GM21423 (cell line): ENCODE results near the gene MTHFD1.

Experiments used
- ATAC-seq: cut with Tn5 transposase; IDR thresholded peaks from one replicate; pipeline ENCODE4 v1.9.1; 2021; ENCODE audit warnings: mild to moderate bottlenecking, moderate library complexity; ENCODE audit not compliant: unreplicated experiment

Gene MTHFD1

DNA sequence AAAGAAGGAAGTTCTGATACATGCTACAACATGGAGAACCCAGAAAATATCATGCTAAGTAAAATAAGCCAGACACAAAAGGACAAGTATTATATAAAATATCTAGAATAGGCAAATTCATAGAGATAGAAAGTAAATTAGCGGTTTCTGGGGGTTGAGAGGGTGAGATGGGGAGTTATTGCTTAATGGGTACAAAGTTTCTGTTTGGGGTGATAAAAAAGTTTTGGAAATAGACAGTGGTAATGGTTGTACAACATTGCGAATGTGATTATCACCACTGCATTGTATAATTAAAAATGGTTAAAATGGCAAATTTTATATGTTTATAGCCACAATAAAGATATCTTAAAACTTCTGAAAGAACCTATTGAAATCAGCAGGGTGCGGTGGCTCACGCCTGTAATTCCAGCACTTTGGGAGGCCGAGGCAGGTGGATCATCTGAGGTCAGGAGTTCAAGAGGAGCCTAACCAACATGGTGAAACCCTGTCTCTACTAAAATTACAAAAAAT lies 100.5 kb downstream of the MTHFD1 start:
- no peak for ATAC-seq

DNA sequence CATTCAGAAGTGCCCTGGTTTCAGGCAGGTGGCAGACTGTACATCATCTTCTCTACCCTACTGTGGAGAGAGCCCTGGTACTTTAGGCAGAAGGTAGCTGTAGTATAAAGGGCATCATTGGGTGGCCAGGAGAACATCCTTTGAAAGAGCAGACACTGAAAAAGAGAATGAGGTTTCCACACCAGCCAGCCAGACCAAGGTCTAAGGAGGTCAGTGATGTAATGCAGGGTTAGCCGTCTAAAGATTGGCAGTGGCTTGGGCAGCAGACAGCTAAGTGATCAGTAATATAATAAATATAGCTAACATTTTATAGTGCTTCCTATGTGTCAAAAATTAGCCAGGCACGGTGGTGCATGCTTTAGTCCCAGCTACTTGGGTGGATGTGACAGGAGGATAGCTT lies 103.5 kb downstream of the MTHFD1 start:
- no peak for ATAC-seq

DNA sequence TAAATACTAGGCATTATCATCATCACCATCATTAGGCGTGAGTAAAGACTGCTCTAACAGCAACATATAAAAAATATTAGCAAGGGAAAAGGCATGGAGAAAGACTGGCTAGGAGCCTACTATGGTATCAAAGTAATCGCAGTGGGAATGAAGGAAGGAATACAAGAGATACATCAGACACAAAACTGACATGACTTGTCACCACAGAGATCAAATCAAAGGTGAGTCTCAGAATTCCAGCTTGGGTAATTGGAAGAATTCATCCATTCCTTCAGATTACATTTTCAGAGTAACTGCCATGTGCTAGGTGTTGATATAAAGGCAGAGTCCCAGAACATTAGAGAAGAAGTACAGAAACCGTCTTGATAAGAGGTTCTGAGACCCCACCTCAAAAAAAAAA lies 105.3 kb downstream of the MTHFD1 start:
- ATAC-seq, result no peak

DNA sequence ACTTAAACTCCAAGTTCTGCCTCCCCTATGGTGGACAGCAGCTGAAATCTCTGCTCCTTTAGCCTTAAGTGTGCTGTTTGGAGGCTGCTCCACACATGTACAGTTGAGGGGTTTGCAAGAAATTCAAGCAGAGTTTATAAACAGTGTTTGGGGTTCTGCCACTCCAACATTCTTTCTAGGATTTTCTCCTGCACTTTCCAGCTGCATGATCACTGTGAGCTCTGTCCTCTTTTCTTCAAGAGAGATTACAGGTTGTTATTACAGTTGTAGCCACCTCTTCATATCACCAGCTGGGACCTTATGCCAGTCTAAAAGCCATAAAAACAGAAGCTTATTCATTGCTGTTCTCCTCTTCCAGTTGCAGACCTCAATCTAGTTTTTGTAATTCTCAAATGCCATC lies 107.1 kb downstream of the MTHFD1 start:
- ATAC-seq, result no peak

DNA sequence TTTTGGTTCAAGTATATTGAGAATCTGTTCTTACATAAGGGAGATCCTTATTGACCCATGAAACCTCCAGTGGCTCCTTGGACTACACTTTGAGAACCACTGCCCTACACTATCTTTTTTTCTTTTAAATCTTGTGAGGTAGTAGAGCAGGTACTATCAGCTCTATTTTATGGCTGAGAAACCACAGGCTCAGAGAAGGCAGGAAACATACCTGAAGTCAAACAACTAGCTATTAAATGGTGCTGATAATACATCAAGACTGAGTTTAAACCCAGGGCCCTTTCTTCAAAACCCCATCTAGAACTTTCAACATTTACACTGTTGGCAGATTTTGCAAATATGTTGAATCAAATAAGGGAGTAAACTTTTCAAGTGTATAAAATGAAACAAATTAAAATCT lies 108.6 kb downstream of the MTHFD1 start:
- no peak for ATAC-seq

DNA sequence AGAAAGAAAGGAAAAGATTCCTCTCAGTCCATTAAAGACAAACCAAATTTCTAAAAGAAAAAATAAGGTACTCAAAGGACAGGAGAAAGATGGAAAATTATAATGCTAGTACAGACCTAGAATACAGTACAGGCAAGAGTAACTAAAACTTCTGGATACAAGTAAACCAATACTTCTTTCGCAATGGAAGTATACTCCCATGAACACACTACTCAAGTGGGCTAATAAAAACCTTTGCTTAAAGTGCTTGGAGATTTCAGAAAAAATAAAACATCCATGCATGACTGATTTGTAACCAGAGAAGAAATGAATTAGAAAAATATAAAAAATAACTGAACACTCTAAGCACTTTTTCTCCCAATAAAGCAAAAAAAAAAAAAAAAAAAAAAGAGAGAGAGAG lies 111.9 kb downstream of the MTHFD1 start:
- no peak for ATAC-seq

DNA sequence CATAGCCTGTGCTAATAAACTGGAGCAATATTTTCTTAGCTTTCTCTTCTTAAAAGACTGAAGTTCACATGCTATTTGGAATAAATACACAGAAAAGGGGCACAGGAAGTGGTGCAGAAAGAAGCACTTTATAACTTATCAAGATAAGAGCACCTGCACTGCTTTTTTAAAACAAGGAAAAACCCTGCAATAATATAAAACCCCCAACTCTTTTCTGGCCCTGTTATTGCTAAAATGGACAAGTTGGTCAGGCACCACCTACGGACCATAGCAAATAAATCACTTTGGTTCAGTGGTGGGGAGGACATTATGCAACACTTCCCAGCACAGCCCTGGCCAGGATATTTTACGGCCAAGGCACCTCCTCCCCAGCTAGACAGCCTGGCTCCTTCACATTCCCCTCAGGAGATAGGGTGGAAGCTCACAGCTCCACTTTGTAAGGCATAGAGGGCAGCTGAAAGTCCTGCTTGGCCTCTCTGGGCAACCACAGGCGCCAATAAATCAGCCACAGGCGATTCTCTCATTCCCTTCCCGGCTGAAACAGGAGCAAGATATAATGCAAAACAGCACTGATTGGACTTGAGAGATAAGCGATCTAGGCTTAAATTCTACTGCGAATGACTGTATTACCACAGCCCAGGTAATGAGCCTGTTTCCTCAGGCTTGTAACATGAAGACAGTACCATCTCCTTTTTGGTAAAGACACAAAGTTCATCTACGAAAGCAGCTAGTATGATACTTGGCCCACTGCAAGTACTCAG lies 113.4 kb downstream of the MTHFD1 start:
- no peak for ATAC-seq

DNA sequence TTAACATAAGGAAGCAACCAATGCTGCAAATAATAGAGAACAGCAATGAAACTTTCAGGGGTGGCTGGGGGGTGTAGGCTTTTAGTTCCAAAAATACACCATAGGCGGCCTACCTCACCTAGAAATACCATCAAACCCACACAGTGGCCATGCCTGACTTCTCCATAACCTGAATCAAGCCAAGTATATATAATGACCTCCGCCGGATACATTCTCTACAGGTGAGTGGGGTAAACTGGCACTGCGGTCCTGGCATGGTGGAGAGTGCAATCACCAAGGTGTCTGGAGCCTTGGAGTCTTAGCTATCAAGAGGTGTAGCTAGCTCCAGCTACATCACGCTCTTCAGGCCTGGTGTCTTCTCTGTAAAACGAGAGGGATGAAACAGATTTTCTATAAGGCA lies 114.3 kb downstream of the MTHFD1 start:
- ATAC-seq, result no peak

DNA sequence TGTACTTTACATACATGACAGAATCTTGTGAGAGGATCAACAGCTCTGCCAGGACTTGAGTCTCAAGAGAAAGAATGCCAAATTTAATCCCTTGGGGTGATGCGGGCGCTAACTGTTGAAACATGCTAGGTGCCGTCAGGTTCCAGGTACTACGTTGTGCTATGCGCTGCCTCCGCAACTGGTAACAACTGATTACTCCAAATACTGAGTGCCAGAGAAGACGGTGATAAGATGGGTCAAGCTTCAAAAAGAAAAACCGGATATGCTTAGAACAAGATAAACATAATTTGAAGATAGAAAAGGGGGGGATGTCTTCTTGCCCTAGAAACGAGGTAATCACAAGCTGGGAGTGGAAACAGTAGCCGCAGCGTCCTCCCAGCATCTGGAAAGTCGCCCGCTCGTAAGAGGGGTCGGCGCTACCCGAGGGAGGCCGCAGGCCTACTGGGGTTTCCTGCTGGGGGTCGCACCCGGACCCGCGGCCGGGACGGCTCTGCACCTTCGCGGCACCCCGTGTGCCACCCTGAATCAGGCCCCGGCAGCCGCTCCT lies 114.8 kb downstream of the MTHFD1 start:
- ATAC-seq, result peak; percentile 1

DNA sequence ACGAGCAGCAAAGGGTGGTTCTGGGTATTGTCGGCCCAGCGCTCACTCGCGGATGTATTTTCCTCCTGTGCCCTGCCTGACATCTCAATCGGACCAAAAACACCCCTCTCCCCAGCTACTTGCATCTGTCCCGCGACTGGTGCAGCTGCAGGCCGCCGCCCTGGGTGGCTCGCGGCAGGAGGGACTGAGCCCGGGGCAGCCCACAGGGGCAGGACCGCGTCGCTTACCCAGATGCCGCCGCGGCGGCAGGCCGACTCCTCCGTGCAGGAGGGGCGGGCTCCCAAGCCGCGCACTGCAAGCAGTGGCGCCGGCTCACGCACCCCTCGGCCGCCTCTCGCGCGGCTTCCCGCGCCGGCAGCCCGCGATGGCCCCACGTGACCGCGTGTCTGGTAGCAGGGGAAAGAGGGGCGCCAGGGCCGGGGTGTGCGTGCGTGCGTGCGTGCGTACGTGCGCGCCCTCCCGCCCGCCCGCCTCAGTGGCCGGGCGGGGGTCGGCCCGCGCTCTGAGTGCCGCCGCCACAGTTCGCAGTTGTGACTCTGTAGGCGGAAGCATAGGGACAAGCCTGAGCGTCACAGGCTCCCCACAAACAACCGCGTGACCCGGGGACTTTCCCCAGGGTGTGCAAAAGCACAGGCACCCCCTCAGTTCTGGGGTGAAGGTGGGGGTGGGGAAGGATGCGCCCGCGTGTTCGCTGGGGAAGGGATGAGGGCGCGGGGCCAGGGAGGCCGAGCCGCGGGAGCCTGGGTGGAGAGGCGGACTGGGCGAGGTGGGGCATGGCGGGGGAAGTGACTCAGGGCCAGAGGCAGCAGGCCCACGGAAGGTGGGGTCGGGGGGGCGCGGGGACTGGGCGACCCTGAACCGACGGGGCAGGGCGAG lies 115.5 kb downstream of the MTHFD1 start, which contains the start of gene ZBTB25:
TSS of gene ZBTB25 (minus strand) at position 405 of the 876 bp plus-strand sequence. CDS start 13,305 bp downstream, outside the sequence.
- peak; percentile 58 for ATAC-seq

DNA sequence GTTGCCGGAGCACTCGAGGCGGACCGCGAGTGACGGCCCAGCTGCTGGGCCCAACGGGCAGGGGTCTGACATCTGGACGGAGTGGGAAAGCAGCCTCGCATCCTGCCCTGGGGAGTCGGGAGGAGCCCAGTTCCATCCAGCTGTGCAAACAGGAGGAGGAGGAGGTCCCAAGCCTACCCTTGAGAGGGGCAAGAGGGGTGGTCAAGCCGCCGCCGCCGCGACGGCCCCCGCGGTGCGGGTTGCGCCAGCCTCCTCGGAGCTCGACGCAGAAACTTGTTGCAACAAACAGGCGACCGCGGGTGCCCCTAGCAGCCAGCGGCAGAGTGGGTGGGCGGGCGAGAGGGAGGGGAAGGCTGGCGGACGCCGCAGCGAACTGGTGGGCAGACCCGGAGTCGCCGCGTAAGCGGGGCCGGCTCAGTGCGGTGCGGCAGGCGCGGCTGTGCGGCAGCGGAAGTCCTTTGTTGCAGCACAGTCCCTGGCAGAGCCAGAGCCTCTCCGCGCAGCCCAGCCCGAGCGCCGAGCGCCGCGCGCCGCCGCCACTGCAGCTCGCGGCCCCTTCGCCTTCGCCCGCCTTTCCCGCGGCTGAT lies 116.2 kb downstream of the MTHFD1 start, which contains the start of gene ZBTB1:
TSS of gene ZBTB1 (plus strand) at position 461 of the 587 bp plus-strand sequence. CDS start 16,735 bp downstream, outside the sequence.
- peak; percentile 27 for ATAC-seq

DNA sequence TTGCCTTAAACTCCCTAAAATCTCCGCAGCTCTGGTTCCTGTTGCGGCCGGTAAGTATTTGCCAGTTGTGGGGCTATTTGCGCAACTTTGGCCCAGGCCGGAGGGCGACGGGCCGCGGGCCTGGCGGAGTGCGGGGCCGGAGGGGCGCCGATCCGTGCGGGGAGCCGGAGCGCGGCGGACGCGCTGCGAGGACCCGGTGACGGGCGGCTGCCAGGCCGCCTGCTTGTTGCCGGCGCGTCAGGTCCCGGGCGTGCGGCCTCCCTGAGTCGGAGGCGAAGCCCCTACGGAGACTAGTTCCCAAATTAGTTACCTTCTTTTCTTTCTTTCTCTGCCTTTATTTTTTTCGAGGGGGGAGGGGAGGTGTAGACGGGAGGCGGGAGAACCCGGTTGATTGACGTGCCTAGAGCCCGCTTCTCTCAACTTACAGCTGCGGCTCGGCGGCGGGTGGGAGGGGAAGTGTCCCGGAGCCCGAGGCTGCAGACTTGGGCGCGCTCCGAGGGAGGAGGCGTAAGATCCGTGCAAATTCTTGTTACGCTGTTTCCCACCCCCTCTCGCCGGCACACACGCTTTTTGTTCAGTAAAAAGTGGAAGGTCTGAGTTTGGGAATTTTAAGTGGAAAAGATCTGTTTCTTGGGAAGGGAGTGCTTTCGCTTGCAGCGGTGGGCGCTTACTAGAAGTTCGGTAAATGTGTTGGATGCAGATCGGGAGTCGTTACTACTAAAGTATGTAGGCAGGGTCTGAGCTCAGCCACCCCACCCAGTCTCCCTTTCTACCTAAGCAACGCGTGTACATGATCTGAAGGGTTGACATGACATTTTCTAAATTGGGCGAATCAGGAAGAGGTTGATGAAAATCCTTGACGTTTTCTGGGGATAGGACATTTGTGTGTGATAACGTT lies 117.0 kb downstream of the MTHFD1 start:
- ATAC-seq, result peak; percentile 31

DNA sequence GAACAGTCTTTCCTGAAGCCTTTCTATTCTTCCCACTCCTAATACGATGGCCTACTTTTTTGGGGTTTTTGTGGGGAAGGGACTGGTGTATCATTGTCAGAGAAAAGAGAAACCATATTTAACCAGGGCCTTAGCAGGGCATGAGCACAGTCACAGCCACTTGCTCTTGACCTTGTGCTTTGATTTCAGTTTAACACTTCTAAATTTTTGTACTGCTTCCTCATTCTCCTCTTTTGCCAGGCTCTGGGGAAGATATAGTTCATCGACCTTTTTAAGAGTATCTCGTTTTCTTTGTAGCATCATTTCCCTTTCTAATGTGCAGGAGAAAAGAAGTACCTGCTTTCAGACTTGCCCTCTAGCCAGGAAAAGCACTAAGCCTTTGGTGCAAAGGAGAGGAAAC lies 118.6 kb downstream of the MTHFD1 start:
- no peak for ATAC-seq

DNA sequence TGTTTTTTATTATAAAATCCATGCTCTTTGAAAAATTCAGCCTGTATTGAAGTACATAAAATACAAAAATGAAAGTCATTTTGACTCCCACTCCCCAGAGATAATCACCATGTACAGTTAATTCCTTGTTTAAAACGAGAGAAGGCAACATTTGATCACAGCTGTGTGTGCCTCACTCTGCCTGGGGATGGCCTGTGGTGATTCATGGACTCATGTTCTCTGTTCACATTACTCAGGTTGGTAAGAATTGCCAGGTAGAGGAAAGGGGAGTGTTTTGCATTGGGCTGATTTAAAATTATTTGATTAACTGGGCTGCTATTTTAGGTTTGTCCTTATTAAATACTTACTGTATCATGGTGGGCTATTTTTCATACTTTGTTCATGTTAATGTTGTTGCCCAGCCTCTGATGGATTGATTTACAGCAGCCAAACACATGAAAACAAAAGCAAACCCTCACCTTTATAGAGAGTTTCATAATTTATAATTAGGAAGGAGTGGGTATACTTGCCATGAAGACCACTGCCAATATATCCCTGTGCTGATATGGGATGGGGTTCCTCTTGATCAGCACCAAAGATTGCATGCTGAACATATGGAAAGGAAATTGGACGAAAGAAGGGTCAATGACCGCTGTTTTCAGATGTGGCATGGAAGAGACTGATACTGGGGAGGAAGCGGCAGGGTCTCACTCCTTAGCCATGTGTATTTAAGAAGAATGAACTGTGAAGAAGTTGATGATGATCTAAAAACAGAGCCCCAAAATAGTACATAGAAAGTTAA lies 119.4 kb downstream of the MTHFD1 start:
- no peak for ATAC-seq

DNA sequence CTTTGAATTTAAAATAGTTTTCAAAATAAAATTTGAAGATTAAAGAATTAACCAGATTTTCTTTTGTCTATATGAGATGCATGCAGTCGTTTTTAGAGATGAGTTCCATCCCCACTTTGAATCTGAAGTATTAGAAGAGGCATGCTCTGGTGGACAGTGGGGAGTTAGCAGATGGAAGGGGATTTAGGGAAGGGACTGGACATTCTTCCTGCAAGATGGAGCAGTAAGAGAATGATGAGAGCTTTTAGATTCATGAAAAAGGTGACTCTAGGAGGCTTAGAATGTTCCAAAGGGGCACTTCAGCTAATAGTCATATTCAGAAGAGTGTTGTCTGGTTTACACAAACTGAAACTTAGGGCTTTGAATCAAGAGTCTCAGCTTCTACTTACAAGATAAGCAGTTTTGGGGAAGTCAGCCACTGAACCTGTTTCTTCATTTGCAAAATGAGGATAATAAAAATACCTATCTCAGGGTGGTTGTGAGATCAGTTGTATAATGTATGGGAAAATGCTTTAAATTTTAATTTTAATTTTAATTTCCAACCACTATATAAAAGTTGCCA lies 120.1 kb downstream of the MTHFD1 start:
- ATAC-seq, result no peak

DNA sequence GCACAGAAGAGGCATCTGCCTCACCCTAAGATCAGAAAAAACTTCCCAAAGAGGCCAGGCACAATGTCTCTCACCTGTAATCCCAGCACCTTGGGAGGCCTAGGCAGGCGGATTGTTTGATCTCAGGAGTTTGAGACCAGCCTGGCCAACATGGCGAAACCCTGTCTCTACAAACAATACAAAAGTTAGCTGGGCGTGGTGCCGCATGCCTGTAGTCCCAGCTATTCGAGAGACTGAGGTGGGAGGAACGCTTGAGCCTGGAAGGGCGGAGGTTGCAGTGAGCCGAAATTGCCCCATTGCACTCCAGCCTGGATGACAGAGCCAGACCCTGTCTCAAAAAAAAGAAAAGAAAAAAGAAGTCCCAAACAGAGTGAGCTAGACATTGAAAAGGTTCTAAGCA lies 120.9 kb downstream of the MTHFD1 start:
- no peak for ATAC-seq
